Lower leg skin (tissue), 3 donors: ENCODE results near the gene VENTX.

ENCODE experiments used
- POLR2A ChIP-seq, 2 donors: fragments of 450-650 bp; IDR thresholded peaks; one replicate each; pipeline ENCODE4 v1.6.1; 2016 to 2017; ENCODE audit warnings: antibody characterized with exemption in 2 of 2, mild to moderate bottlenecking in 1 of 2, moderate library complexity in 1 of 2
- TF ChIP-seq, protein P1 (sequence below), 3 donors: fragments of 450-650 bp; IDR thresholded peaks; one replicate each; pipeline ENCODE4 v1.5.1; 2016; ENCODE audit warnings: antibody characterized with exemption in 3 of 3, mild to moderate bottlenecking in 3 of 3, moderate library complexity in 2 of 3

DNA sequence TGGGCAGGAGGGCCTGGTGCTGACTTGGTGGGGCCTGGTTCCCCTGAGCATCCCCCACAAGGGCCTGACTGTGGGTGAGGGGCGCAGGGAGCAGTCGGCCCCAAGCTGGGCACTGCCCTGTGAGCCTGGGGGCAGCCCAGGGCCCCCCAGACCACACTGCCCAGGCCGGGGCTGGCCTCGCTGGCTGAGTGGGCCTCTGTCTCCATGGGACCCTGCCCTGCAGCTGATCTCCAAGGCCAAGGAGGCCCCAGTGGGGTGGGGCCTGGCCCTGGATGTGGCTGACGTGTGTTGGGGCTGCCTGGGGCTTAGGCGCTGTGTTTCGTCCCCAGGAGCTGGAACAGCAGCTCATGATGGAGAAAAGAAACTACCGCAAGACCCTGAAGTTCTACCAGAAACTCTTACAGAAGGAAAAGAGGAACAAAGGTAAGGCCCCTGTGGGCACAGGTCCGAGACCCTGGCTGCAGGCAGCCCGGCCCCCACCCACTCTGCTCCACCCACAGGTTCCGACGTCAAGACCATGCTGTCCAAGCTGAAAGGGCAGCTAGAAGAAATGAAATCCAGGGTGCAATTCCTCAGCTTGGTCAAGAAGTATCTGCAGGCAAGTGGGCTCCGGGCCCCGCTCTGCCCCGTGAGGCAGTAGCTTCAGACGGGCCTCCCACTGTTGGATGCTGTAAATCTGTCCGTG, 31.2 kb upstream of the VENTX start:
- TF ChIP-seq POLR2A (IDR thresholded peaks at IDR 0.05) = no peak
- TF ChIP-seq, protein P1, sequence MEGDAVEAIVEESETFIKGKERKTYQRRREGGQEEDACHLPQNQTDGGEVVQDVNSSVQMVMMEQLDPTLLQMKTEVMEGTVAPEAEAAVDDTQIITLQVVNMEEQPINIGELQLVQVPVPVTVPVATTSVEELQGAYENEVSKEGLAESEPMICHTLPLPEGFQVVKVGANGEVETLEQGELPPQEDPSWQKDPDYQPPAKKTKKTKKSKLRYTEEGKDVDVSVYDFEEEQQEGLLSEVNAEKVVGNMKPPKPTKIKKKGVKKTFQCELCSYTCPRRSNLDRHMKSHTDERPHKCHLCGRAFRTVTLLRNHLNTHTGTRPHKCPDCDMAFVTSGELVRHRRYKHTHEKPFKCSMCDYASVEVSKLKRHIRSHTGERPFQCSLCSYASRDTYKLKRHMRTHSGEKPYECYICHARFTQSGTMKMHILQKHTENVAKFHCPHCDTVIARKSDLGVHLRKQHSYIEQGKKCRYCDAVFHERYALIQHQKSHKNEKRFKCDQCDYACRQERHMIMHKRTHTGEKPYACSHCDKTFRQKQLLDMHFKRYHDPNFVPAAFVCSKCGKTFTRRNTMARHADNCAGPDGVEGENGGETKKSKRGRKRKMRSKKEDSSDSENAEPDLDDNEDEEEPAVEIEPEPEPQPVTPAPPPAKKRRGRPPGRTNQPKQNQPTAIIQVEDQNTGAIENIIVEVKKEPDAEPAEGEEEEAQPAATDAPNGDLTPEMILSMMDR (IDR thresholded peaks at IDR 0.05) = no peak
